PC-3 (cell line): ENCODE measurements around the gene R3HDM2.

ENCODE experiments used
- EZH2phosphoT487 ChIP-seq: fragments of 300-600 bp; sonication (generic); IDR thresholded peaks from 2 replicates; pipeline ENCODE4 v1.6.1; 2018; ENCODE audit warnings: mild to moderate bottlenecking, antibody characterized with exemption, low read length, borderline replicate concordance
- TF ChIP-seq, protein P1 (sequence below): fragments of 300-600 bp; sonication (generic); conservative IDR thresholded peaks from 2 replicates; pipeline ENCODE4 v1.5.1; 2017; ENCODE audit warnings: antibody characterized with exemption, low read depth, mild to moderate bottlenecking, low read length

GRCh38 chr12:57214398-57214781 lies 216.5 kb downstream of the R3HDM2 start:
- TF ChIP-seq, protein P1, sequence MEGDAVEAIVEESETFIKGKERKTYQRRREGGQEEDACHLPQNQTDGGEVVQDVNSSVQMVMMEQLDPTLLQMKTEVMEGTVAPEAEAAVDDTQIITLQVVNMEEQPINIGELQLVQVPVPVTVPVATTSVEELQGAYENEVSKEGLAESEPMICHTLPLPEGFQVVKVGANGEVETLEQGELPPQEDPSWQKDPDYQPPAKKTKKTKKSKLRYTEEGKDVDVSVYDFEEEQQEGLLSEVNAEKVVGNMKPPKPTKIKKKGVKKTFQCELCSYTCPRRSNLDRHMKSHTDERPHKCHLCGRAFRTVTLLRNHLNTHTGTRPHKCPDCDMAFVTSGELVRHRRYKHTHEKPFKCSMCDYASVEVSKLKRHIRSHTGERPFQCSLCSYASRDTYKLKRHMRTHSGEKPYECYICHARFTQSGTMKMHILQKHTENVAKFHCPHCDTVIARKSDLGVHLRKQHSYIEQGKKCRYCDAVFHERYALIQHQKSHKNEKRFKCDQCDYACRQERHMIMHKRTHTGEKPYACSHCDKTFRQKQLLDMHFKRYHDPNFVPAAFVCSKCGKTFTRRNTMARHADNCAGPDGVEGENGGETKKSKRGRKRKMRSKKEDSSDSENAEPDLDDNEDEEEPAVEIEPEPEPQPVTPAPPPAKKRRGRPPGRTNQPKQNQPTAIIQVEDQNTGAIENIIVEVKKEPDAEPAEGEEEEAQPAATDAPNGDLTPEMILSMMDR = peak; percentile 76
- TF ChIP-seq EZH2phosphoT487 = no peak
